Tibial nerve (tissue), 4 donors: ENCODE results near the gene DET1. TPM values are rescaled to one million over a fixed set of nuclear protein-coding genes. Genes with fewer than 3 reads are reported as not detected.

Experiments used
- DNase-seq, 2 donors: peaks; one replicate each; pipeline ENCODE4 v3.0.0-alpha.2; 2019; ENCODE audit warnings: low spot score in 2 of 2
- H3K27ac ChIP-seq, 4 donors: fragments of 200-600 bp; sonication (generic) in 3 of 4; one replicate each; pipeline ENCODE4 v1.5.1; 2017 to 2019; ENCODE audit warnings: mild to moderate bottlenecking in 1 of 4
- H3K27me3 ChIP-seq, 2 donors: fragments of 200-600 bp; sonication (generic) in 1 of 2; one replicate each; pipeline versions ENCODE4 v1.5.1 to v1.6.0; 2017 to 2019
- H3K36me3 ChIP-seq, 3 donors: fragments of 200-600 bp; sonication (generic); one replicate each; pipeline ENCODE4 v1.5.1; 2018 to 2019
- H3K4me1 ChIP-seq, 4 donors: fragments of 200-600 bp; sonication (generic) in 3 of 4; one replicate each; pipeline ENCODE4 v1.5.1; 2017 to 2019
- H3K4me3 ChIP-seq, 4 donors: fragments of 200-600 bp; sonication (generic) in 3 of 4; one replicate each; pipeline ENCODE4 v1.5.1; 2017 to 2019; ENCODE audit warnings: mild to moderate bottlenecking in 1 of 4, moderate library complexity in 1 of 4
- H3K9me3 ChIP-seq, 4 donors: fragments of 200-600 bp; sonication (generic) in 3 of 4; one replicate each; pipeline ENCODE4 v1.5.1; 2017 to 2019
- CTCF ChIP-seq, 5 experiments: fragments of 200-600 bp in 3 of 5; fragments of 450-650 bp in 2 of 5; sonication (generic) in 3 of 5; IDR thresholded peaks; one replicate each; pipeline ENCODE4 v1.5.1; 2016 to 2019; ENCODE audit warnings: antibody characterized with exemption in 5 of 5, mild to moderate bottlenecking in 3 of 5, moderate library complexity in 2 of 5
- EP300 ChIP-seq, 2 donors: sonication (generic); formaldehyde crosslinking; IDR thresholded peaks; one replicate each; pipeline ENCODE4 v1.6.1; 2017; ENCODE audit warnings: antibody characterized with exemption in 2 of 2, mild to moderate bottlenecking in 1 of 2
- POLR2A ChIP-seq, 2 donors: fragments of 450-650 bp; IDR thresholded peaks; one replicate each; pipeline ENCODE4 v1.6.1; 2017; ENCODE audit warnings: antibody characterized with exemption in 2 of 2, mild to moderate bottlenecking in 2 of 2, moderate library complexity in 2 of 2
- WGBS, 2 donors: methylation state at CpG; one replicate each; pipeline ENCODE4 v1.1.5; 2018; 5-methylcytosine and 5-hydroxymethylcytosine counted together
- total RNA-seq, 4 donors: library from RNA; depleted of rRNA; stranded (reverse); fragments of >200 nt; gene quantifications; one replicate each; pipeline ENCODE4 v1.1.0, GENCODE V29; 2016

Gene DET1
- total RNA-seq, 4 donors from 2014 or later = 6.6 to 16.2 (median 7.8) TPM

DNA sequence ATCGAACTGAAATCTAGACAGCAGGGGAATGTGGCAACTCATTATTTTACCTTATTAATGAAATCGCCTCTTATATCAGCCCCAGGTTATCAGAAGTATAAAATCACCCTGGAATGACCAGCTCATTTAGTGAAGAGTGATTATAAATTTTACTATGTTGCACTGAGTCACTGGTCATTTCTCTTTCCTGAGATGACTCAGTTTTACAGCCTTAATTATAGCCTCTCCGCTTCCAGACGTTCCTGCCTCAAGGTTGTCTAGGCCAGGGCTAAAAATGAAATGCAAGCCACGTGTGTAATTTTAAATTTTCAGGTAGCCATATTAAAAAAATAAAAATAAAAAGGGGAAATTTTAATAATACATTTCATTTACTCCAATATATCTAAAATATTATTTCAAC is 33.3 kb downstream of the DET1 start:
- no peak for DNase-seq
- WGBS, 2 donors = 85 to 89% methylated on average over 5 of the region's 5 CpGs
- no peak overlapping the region for H3K4me3 ChIP-seq
- no peaks in the 10 kb centered on the region for H3K4me1 ChIP-seq
- no peaks in the 10 kb centered on the region for H3K27me3 ChIP-seq
- H3K36me3 ChIP-seq = peaks cover 0 to 71% (median 0%) of the 10 kb centered on the region in 3 donors
- TF ChIP-seq CTCF (IDR thresholded peaks at IDR 0.05) = no peak
- TF ChIP-seq EP300 (IDR thresholded peaks at IDR 0.05) = no peak
- TF ChIP-seq POLR2A (IDR thresholded peaks at IDR 0.05) = no peak
- no peak overlapping the region for H3K27ac ChIP-seq
- no peaks in the 10 kb centered on the region for H3K9me3 ChIP-seq

DNA sequence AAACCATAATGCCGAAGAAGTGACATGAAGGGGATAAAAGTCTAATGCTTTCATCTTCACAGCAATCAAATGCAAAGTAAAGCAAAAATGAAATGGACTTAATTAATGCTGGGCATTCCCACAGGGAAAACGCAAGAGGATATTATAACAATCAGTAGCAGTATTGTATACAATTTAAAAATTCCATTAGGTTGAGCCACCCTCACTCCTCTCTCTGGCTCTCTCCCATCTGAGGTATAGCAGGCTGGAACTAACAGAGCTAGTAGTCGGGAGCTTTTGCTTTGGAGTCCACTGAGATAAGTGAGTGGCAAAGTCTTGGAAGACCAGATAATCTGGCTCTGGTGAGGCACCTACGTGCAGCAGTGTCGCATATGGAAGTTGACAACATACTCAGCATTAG is 33.9 kb downstream of the DET1 start:
- TF ChIP-seq POLR2A (IDR thresholded peaks at IDR 0.05) (no peak), CTCF (IDR thresholded peaks at IDR 0.05) (no peak), EP300 (IDR thresholded peaks at IDR 0.05) (no peak)
- no peaks in the 10 kb centered on the region for H3K27me3 ChIP-seq
- peaks cover 0 to 77% (median 0%) of the 10 kb centered on the region in 3 donors for H3K36me3 ChIP-seq
- DNase-seq = no peak
- no peak overlapping the region for H3K27ac ChIP-seq
- H3K4me3 ChIP-seq = no peak overlapping the region
- no peaks in the 10 kb centered on the region for H3K9me3 ChIP-seq
- WGBS, 2 donors = 88 to 94% methylated on average over 5 of the region's 5 CpGs
- no peaks in the 10 kb centered on the region for H3K4me1 ChIP-seq

GRCh38 chr15:88512078-88512477 is 34.4 kb downstream of the DET1 start:
- TF ChIP-seq CTCF (IDR thresholded peaks at IDR 0.05) (no peak), POLR2A (IDR thresholded peaks at IDR 0.05) (no peak), EP300 (IDR thresholded peaks at IDR 0.05) (no peak)

DNA sequence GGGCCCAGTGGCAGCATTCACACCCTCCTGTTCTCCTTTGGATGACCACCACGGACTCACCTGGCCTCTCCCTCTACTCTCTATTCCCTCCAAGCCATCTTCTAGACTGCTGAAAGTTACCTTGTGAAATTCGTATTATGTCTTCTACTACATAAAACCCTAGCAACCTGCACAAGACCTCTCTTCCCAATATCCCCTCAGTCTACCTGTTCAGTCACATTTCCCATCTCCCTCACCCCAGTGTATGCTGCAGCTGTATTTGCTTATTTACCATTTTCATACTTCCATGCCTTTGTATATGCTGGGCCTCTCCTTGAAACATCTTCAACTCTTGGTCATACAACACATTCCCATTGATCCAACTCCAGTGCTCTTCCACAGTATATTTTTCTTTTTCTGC is 35.3 kb downstream of the DET1 start:
- DNase-seq = no peak
- H3K27me3 ChIP-seq = no peaks in the 10 kb centered on the region
- no peaks in the 10 kb centered on the region for H3K9me3 ChIP-seq
- no peak for TF ChIP-seq POLR2A (IDR thresholded peaks at IDR 0.05)
- 98 to 100% methylated on average over 2 of the region's 2 CpGs for WGBS, 2 donors
- H3K36me3 ChIP-seq = peaks cover 0 to 86% (median 0%) of the 10 kb centered on the region in 3 donors
- H3K4me1 ChIP-seq = no peaks in the 10 kb centered on the region
- H3K4me3 ChIP-seq = no peak overlapping the region
- H3K27ac ChIP-seq = no peak overlapping the region

More at GRCh38 chr15:88512078-88512477, 34.4 kb downstream of the DET1 start:
- no peak overlapping the region for H3K27ac ChIP-seq
- H3K4me1 ChIP-seq = no peaks in the 10 kb centered on the region
- 80 to 83% methylated on average over 3 of the region's 3 CpGs for WGBS, 2 donors
- H3K9me3 ChIP-seq = no peaks in the 10 kb centered on the region
- no peak overlapping the region for H3K4me3 ChIP-seq
- H3K27me3 ChIP-seq = no peaks in the 10 kb centered on the region
- H3K36me3 ChIP-seq = peaks cover 0 to 82% (median 0%) of the 10 kb centered on the region in 3 donors
- DNase-seq = no peak

DNA sequence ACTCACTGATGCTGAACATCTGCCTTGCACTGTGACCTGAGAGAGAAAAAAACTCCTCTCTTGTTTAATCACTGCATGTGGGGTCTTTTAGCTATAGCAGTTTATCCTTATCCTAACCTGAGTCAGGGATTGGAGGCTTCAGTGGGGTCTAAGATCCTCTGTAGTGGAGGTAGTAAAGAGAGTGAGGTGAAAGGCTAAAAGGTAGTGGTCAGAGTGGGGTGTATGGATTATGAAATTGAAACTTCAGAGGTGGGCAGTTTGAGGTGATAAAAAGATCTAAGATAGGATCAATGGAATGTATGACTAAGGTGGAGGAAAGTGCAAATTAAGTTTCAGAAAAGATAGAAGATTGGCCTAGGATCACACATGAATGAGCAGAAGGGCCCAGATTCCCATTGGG is 36.5 kb downstream of the DET1 start:
- no peaks in the 10 kb centered on the region for H3K4me1 ChIP-seq
- H3K27ac ChIP-seq = no peak overlapping the region
- no peaks in the 10 kb centered on the region for H3K27me3 ChIP-seq
- TF ChIP-seq POLR2A (IDR thresholded peaks at IDR 0.05) = no peak
- no peak for TF ChIP-seq CTCF (IDR thresholded peaks at IDR 0.05)
- TF ChIP-seq EP300 (IDR thresholded peaks at IDR 0.05) = no peak
- no peaks in the 10 kb centered on the region for H3K9me3 ChIP-seq
- no peak for DNase-seq
- H3K36me3 ChIP-seq = peaks cover 0 to 86% (median 0%) of the 10 kb centered on the region in 3 donors
- no peak overlapping the region for H3K4me3 ChIP-seq

- 96% methylated on average over 4 of the region's 4 CpGs for WGBS, 2 donors
- TF ChIP-seq POLR2A (IDR thresholded peaks at IDR 0.05) = no peak
- no peak for TF ChIP-seq EP300 (IDR thresholded peaks at IDR 0.05)
- TF ChIP-seq CTCF (IDR thresholded peaks at IDR 0.05) = no peak
- Histone ChIP-seq H3K9me3 (no peaks in the 10 kb centered on the region), H3K4me3 (no peak overlapping the region), H3K27ac (no peak overlapping the region), H3K27me3 (no peaks in the 10 kb centered on the region), H3K36me3 (peaks cover 0 to 88% (median 0%) of the 10 kb centered on the region in 3 donors), H3K4me1 (no peaks in the 10 kb centered on the region)
- no peak for DNase-seq
These were observed 37.2 kb downstream of the DET1 start for GRCh38 chr15:88509321-88509720.
